Epithelial cell of esophagus (primary cell): ENCODE measurements around the gene DYNC1I1.

Experiments used
- DNase-seq: peaks from one replicate; pipeline ENCODE4 v3.0.0; 2010; ENCODE audit warnings: low read depth
- H3K4me3 ChIP-seq: 2 replicates; pipeline ENCODE4 v1.5.1; 2011; ENCODE audit warnings: mild to moderate bottlenecking, low read length, control low read depth
- TF ChIP-seq, protein P1 (sequence below): IDR thresholded peaks from 2 replicates; pipeline ENCODE4 v1.5.1; 2011; ENCODE audit warnings: low read depth, mild to moderate bottlenecking, low read length, control low read depth, inconsistent platforms; ENCODE audit not compliant: insufficient read depth; ENCODE audit errors: missing control alignments

Gene DYNC1I1

DNA sequence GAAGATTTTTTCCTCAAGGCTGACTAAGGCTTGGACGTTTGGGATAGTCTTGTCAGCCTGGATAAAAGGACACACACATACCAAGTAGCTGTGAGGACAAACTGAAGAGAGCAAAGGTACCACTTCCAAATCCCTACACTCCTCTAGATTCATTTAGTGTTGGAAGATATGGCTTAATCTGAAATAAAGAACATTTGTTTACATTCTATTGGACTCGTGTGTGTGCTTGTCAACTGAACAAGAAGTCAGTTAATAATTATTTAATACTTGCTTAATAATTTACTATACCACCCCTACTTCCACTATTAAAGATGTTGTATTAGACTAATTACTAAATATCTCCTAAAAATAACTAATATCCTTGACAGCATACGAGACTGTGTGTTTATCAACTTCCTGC lies 23.3 kb upstream of the DYNC1I1 start:
- H3K4me3 ChIP-seq = no peak overlapping the region
- DNase-seq = no peak
- TF ChIP-seq, protein P1, sequence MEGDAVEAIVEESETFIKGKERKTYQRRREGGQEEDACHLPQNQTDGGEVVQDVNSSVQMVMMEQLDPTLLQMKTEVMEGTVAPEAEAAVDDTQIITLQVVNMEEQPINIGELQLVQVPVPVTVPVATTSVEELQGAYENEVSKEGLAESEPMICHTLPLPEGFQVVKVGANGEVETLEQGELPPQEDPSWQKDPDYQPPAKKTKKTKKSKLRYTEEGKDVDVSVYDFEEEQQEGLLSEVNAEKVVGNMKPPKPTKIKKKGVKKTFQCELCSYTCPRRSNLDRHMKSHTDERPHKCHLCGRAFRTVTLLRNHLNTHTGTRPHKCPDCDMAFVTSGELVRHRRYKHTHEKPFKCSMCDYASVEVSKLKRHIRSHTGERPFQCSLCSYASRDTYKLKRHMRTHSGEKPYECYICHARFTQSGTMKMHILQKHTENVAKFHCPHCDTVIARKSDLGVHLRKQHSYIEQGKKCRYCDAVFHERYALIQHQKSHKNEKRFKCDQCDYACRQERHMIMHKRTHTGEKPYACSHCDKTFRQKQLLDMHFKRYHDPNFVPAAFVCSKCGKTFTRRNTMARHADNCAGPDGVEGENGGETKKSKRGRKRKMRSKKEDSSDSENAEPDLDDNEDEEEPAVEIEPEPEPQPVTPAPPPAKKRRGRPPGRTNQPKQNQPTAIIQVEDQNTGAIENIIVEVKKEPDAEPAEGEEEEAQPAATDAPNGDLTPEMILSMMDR = no peak

DNA sequence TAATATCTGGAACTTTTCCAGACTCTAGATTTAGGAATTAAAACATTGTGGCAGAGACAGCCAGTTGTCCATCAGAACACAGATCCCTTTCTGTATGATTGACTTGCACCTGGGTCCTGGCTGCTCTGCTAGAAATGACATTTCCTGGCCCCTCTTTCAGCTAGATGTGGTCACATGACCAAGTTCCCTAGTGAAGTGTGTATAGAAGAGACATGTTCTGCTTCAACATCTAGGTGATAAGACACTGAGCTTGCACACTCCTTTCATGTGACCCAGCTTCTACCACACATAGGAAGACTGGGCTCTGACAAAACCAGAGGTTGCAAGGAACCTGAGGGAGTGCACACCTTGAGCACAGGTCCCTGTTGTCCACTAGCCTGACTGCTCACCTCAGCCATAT lies 22.8 kb upstream of the DYNC1I1 start:
- no peak overlapping the region for H3K4me3 ChIP-seq
- TF ChIP-seq, protein P1 = no peak
- DNase-seq = no peak

DNA sequence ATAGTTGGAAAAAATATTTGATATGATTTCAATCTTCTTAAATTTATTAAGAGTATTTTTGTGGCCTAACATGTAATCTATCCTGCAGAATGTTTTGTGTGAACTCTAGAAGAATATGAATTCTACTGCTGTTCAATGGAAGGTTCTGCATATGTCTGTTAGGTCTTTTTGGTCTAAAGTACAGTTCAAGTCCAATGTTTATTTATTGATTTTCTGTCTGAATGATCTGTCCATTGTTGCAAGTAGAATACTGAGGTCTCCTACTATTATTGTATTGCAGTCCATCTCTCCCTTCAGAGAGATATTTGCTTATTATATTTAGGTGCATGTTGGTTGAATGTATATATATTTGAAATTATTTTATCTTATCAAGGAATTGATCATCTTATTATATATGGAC lies 18.9 kb upstream of the DYNC1I1 start:
- H3K4me3 ChIP-seq = no peak overlapping the region
- TF ChIP-seq, protein P1 = no peak
- no peak for DNase-seq

DNA sequence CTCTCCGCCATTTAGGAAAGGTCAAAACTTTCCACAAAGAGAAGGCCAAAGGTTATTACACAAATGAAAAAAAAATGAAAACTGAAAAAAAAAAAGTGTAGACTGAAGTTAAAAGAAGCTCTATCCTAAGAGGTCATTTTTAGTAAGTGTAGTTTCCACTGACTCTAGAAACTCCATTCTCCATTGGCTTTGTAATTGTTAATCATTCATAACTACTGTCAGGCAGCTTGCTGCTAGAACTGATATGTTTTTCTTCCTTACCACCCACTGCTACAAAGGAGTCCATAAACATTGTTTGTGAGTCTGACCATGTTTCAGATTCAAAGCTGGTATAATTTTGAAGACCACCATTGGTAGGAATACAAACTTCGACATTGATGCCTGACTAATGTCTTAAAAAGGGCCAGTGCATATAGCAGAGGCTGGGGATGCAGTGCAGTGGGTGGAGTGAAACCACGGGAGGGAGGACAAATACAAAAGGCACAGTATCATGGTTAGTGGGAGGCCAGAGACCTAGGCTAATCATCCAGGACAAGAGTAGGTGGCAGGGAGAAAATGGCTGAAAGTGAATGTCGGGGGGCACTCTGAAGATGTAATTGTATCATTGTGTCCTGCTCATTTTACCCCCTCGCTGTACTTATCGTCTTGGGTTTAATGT lies 16.9 kb upstream of the DYNC1I1 start:
- H3K4me3 ChIP-seq = no peak overlapping the region
- TF ChIP-seq, protein P1 = no peak
- DNase-seq = no peak

DNA sequence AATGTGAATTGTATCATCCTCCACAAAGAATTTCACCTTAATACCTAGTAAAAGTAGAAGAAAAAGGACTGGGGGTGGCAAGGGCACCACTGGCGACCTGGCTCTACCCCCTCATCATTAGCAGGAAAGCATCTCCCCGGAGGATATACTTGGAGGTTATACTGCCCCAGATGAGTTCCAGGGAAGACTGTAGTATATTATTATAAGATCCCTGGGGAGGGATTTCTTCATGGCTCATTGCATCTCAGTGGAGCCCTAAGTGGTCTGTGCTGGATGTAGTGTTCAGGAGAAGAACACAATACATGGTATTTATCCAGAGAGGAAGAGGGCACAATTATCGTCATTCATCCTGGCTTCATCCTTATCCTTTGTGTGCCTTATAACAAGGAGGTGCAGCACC lies 14.2 kb upstream of the DYNC1I1 start:
- DNase-seq = no peak
- TF ChIP-seq, protein P1 = no peak
- no peak overlapping the region for H3K4me3 ChIP-seq

DNA sequence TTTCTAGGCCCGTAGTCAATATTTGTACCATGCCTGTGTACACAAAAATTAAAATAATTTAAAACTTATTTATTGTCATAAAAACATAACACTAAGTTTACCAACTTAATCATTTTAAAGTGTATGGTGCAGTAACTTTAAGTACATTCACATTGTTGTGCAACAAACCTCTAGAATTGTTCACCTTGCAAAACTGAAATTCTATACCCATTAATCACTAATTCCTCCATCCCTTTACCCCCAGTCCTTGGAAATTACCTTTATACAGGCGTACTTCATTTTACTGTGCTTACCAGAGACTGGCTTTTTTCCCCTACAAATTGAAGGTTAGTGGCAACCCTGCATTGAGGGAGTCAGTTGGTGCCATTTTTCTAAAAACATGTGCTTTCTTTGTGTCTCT lies 6.3 kb upstream of the DYNC1I1 start:
- DNase-seq = peak; percentile 30
- TF ChIP-seq, protein P1 = no peak
- H3K4me3 ChIP-seq = no peak overlapping the region

DNA sequence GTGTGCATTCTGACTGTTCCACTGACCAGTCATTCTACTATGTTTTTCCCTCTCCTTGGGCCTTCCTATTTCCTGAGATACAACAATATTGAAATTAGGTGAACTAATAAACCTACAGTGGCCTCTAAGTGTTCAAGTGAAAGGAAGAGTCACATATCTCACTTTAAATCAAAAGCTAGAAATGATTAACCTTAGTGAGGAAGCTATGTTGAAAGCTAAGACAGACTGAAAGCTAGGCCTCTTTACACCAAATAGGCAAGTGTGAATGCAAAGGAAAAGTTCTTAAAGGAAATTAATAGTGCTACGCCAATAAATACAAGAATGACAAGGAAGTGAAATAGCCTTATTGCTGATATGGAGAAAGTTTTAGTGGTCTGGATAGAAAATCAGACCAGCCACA lies 5.7 kb upstream of the DYNC1I1 start:
- no peak overlapping the region for H3K4me3 ChIP-seq
- TF ChIP-seq, protein P1 = no peak
- no peak for DNase-seq
